MM.1S (cell line): ENCODE data around the gene RFC2.

Source experiments
- DNase-seq: peaks from one replicate; pipeline ENCODE4 v3.0.0-alpha.2; 2015
- H2AFZ ChIP-seq: fragments of 300-600 bp; sonication (generic); 2 replicates; pipeline ENCODE4 v1.6.0; 2016; ENCODE audit warnings: antibody characterized with exemption, low read length
- H3F3A ChIP-seq: fragments of 300-600 bp; sonication (generic); 2 replicates; pipeline ENCODE4 v1.6.1; 2016; ENCODE audit warnings: mild to moderate bottlenecking, antibody characterized with exemption, low read length, moderate library complexity, mixed read lengths; ENCODE audit not compliant: insufficient read depth
- H3K27ac ChIP-seq: fragments of 300-600 bp; sonication (generic); 2 replicates; pipeline ENCODE4 v1.5.1; 2016; ENCODE audit warnings: mild to moderate bottlenecking, low read length
- H3K27me3 ChIP-seq: fragments of 300-600 bp; sonication (generic); replicated peaks from 2 replicates; pipeline ENCODE4 v1.6.0; 2016; ENCODE audit warnings: low read length; ENCODE audit not compliant: insufficient read depth
- H3K36me3 ChIP-seq: fragments of 300-600 bp; sonication (generic); replicated peaks from 2 replicates; pipeline ENCODE4 v1.6.1; 2016; ENCODE audit warnings: mild to moderate bottlenecking, low read length, mixed read lengths; ENCODE audit not compliant: insufficient read depth
- H3K4me1 ChIP-seq: fragments of 300-600 bp; sonication (generic); 2 replicates; pipeline ENCODE4 v1.6.1; 2016; ENCODE audit warnings: low read length, mixed read lengths
- H3K4me2 ChIP-seq: fragments of 300-600 bp; sonication (generic); 2 replicates; pipeline ENCODE4 v1.6.0; 2016; ENCODE audit warnings: low read depth, low read length
- H3K4me3 ChIP-seq: fragments of 300-600 bp; sonication (generic); 2 replicates; pipeline ENCODE4 v1.5.1; 2016; ENCODE audit warnings: low read length, mixed read lengths
- H3K79me2 ChIP-seq: fragments of 300-600 bp; sonication (generic); 2 replicates; pipeline ENCODE4 v1.6.1; 2016; ENCODE audit warnings: mixed run types, low read length, mixed read lengths
- H3K9ac ChIP-seq: fragments of 300-600 bp; sonication (generic); 2 replicates; pipeline ENCODE4 v1.6.1; 2016; ENCODE audit warnings: low read length, mixed read lengths
- H3K9me2 ChIP-seq: fragments of 300-600 bp; sonication (generic); replicated peaks from 2 replicates; pipeline ENCODE4 v1.6.1; 2016; ENCODE audit warnings: mild to moderate bottlenecking, low read length, mixed read lengths; ENCODE audit not compliant: insufficient read depth
- H3K9me3 ChIP-seq: fragments of 300-600 bp; sonication (generic); replicated peaks from 2 replicates; pipeline ENCODE4 v1.6.1; 2016; ENCODE audit warnings: mild to moderate bottlenecking, low read length, mixed read lengths; ENCODE audit not compliant: insufficient read depth
- H4K20me1 ChIP-seq: fragments of 300-600 bp; sonication (generic); 2 replicates; pipeline ENCODE4 v1.6.1; 2016; ENCODE audit warnings: mild to moderate bottlenecking, low read length, moderate library complexity, mixed read lengths; ENCODE audit not compliant: insufficient read depth
- CTCF ChIP-seq: fragments of 300-600 bp; sonication (generic); IDR thresholded peaks from 2 replicates; pipeline ENCODE4 v1.5.1; 2016; ENCODE audit warnings: antibody characterized with exemption, low read length, mixed read lengths
- EZH2 ChIP-seq: fragments of 300-600 bp; sonication (generic); optimal IDR thresholded peaks from 2 replicates; pipeline ENCODE3; 2017; ENCODE audit warnings: low read depth, mild to moderate bottlenecking, antibody characterized with exemption, low read length, mixed read lengths
- EZH2phosphoT487 ChIP-seq: fragments of 300-600 bp; sonication (generic); IDR thresholded peaks from 2 replicates; pipeline ENCODE4 v1.6.1; 2018; ENCODE audit warnings: antibody characterized with exemption, low read length

RFC2 gene

GRCh38 chr7:74231232-74231590 lies 23.0 kb downstream of the RFC2 start:
- Histone ChIP-seq H3K36me3 (no peaks in the 10 kb centered on the region; the same call in 1 of the 2 replicates), H3K27ac (no peak overlapping the region)

GRCh38 chr7:74230446-74231231 lies 23.6 kb downstream of the RFC2 start:
- Histone ChIP-seq H3K9me2 (no peaks in the 10 kb centered on the region), H3K27ac (no peak overlapping the region), H3K4me2 (no peak overlapping the region), H3K36me3 (no peaks in the 10 kb centered on the region; the same call in 1 of the 2 replicates), H4K20me1 (no peaks in the 10 kb centered on the region), H3K9ac (no peak overlapping the region), H3K9me3 (no peaks in the 10 kb centered on the region), H2AFZ (no peak overlapping the region), H3K79me2 (no peaks in the 10 kb centered on the region), H3K4me1 (no peaks in the 10 kb centered on the region), H3K27me3 (no peaks in the 10 kb centered on the region), H3F3A (no peaks in the 10 kb centered on the region), H3K4me3 (no peak overlapping the region)
- TF ChIP-seq EZH2phosphoT487 (no peak), CTCF (no peak), EZH2 (no peak)
- DNase-seq = no peak

More at GRCh38 chr7:74231232-74231590, 23.0 kb downstream of the RFC2 start:
- no peak overlapping the region for H3K9ac ChIP-seq
- no peaks in the 10 kb centered on the region for H4K20me1 ChIP-seq
- H3K9me3 ChIP-seq = no peaks in the 10 kb centered on the region
- DNase-seq = no peak
- no peak for TF ChIP-seq EZH2
- no peak for TF ChIP-seq EZH2phosphoT487
- no peak for TF ChIP-seq CTCF
- H2AFZ ChIP-seq = no peak overlapping the region
- H3F3A ChIP-seq = no peaks in the 10 kb centered on the region
- H3K4me1 ChIP-seq = no peaks in the 10 kb centered on the region
- H3K4me3 ChIP-seq = no peak overlapping the region
- no peak overlapping the region for H3K4me2 ChIP-seq
- H3K9me2 ChIP-seq = no peaks in the 10 kb centered on the region
- no peaks in the 10 kb centered on the region for H3K79me2 ChIP-seq
- H3K27me3 ChIP-seq = no peaks in the 10 kb centered on the region

GRCh38 chr7:74228951-74229900 lies 25.0 kb downstream of the RFC2 start:
- no peak overlapping the region for H2AFZ ChIP-seq
- H3K9ac ChIP-seq = no peak overlapping the region

More at GRCh38 chr7:74228951-74229900, 25.0 kb downstream of the RFC2 start:
- no peaks in the 10 kb centered on the region for H4K20me1 ChIP-seq
- H3K79me2 ChIP-seq = no peaks in the 10 kb centered on the region
- H3K9me2 ChIP-seq = no peaks in the 10 kb centered on the region
- no peaks in the 10 kb centered on the region for H3K27me3 ChIP-seq
- no peak overlapping the region for H3K4me2 ChIP-seq
- no peaks in the 10 kb centered on the region for H3F3A ChIP-seq
- H3K36me3 ChIP-seq = no peaks in the 10 kb centered on the region; the same call in 1 of the 2 replicates
- no peaks in the 10 kb centered on the region for H3K9me3 ChIP-seq
- DNase-seq = no peak
- H3K4me3 ChIP-seq = no peak overlapping the region
- H3K4me1 ChIP-seq = no peaks in the 10 kb centered on the region
- no peak overlapping the region for H3K27ac ChIP-seq
- TF ChIP-seq EZH2phosphoT487 = no peak
